Measurements from ENCODE around the gene PPP1R13L.

PPP1R13L gene

DNA sequence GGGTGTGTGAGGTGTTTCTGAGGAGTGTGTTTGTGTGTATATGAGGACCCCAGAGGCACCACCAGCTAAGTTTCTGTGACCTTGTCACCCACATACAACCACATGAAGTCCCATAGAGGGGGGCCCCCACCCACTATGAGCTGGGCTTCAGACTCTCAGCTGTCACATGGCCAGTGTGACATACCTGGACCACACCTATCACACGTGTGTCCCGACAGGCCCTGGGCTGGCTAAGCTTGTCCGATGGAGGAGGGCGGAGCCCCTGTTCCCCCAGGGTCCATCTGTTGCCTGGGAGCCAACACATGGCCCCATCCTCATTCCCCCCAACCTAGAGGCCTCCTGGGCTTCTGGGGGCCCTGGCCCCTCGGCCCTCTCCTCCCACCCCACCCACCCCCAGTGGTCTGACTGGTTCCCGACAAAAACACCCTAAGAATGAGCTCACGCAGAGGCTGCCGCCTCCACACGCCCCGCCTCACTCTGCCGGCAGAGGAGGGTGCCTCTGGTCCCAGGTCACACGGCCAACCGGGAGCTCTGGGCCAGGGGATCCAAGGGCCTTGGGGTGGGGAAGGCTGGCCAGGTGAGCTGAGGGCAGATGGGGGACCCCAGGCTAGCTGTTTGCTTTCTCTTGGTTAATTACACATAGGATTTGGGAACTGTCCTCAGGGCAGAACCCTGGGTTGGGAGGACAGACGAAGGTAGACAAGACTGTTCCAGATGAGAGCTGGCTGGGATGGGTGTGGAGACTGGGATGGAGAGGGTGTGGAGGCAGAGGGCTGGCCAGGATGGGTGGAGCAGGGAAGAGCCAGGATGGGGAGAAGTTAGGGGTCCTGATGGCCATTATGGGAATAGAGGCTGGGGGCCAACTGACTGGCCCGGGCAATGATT, 60.0 kb downstream of the PPP1R13L start:
- TF ChIP-seq KLF1 (tag by site-specific recombination; IDR thresholded peaks at IDR 0.05) (peak; percentile 58), BCL11B (tag by site-specific recombination; IDR thresholded peaks at IDR 0.05; ENCODE audit: low read depth) (no peak), EGR2 (tag by site-specific recombination; IDR thresholded peaks at IDR 0.05; ENCODE audit: low read depth) (0 out of 2 replicates have a peak, but pooled peaks have one; percentile 18), ZFHX2 (tag by site-specific recombination; conservative IDR thresholded peaks at IDR 0.05) (0 out of 2 replicates have a peak, but pooled peaks have one; percentile 48), SP3 (tag by site-specific recombination; IDR thresholded peaks at IDR 0.05) (no peak)
- ChIA-PET POLR2A (interaction anchor here (0.6 kb wide), 2 partner anchors 14 to 61 kb away, joined by 3 to 5 read pairs; no protein-coding TSS in a partner anchor), CTCF (interaction anchor here (0.6 to 1.7 kb wide), 2 partner anchors 134 to 738 kb away, joined by 3 read pairs; no protein-coding TSS in a partner anchor)
- no peak overlapping the region for H3K4me3 ChIP-seq (ENCODE audit: low read depth, low read length)
- H3K27ac ChIP-seq (ENCODE audit: extremely low read depth, low read depth, low read length), result no peak overlapping the region
- no peaks in the 10 kb centered on the region for H3K4me1 ChIP-seq (ENCODE audit: control insufficient read depth, insufficient read depth, low read length)
- peaks cover 0 to 22% of the 10 kb centered on the region in 2 experiments; a peak in 2 of 3 replicates for H3K36me3 ChIP-seq (ENCODE audit: control insufficient read depth in 2 of 2, insufficient read depth in 1 of 2, low read length in 2 of 2)
- H3K9me3 ChIP-seq (ENCODE audit: control insufficient read depth, insufficient read depth, low read depth, low read length), result no peaks in the 10 kb centered on the region

DNA sequence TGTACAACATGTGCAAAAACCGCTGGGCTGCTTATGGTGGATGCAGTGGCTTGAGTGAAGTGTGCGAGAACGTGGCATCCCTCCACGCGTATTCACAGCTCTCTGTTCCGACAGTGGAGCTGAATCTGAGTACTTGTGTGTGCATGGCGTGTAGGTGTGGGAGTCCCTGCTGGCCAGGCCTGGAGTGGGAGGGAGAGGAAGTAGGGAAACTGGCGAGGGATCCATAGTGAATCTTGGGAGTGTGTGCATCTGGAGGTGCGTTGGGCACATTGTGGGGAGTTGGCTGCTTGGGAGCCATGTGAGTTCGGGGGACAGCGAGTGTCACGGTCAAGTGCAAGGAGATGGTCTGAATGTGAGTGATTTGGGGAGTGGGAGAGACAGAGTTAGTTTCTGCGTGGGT, 62.0 kb downstream of the PPP1R13L start:
- Histone ChIP-seq H3K27ac (ENCODE audit: extremely low read depth, low read depth, low read length) (no peak overlapping the region), H3K4me3 (ENCODE audit: low read depth, low read length) (no peak overlapping the region), H3K9me3 (ENCODE audit: control insufficient read depth, insufficient read depth, low read depth, low read length) (no peaks in the 10 kb centered on the region), H3K36me3 (ENCODE audit: control insufficient read depth in 2 of 2, insufficient read depth in 1 of 2, low read length in 2 of 2) (peaks cover 0 to 6% of the 10 kb centered on the region in 2 experiments; a peak in 2 of 3 replicates), H3K4me1 (ENCODE audit: control insufficient read depth, insufficient read depth, low read length) (no peaks in the 10 kb centered on the region)
- TF ChIP-seq ZBTB7A (tag by site-specific recombination; IDR thresholded peaks at IDR 0.05; ENCODE audit: low read depth) (no peak), ZNF155 (tag by site-specific recombination; IDR thresholded peaks at IDR 0.05) (no peak), EGR2 (tag by site-specific recombination; IDR thresholded peaks at IDR 0.05; ENCODE audit: low read depth) (peak; percentile 77), ZNF248 (tag by site-specific recombination; IDR thresholded peaks at IDR 0.05) (0 out of 2 replicates have a peak, but pooled peaks have one; percentile 17), ZFHX2 (tag by site-specific recombination; conservative IDR thresholded peaks at IDR 0.05) (peak; percentile 85)
- TF ChIP-seq, protein P1, sequence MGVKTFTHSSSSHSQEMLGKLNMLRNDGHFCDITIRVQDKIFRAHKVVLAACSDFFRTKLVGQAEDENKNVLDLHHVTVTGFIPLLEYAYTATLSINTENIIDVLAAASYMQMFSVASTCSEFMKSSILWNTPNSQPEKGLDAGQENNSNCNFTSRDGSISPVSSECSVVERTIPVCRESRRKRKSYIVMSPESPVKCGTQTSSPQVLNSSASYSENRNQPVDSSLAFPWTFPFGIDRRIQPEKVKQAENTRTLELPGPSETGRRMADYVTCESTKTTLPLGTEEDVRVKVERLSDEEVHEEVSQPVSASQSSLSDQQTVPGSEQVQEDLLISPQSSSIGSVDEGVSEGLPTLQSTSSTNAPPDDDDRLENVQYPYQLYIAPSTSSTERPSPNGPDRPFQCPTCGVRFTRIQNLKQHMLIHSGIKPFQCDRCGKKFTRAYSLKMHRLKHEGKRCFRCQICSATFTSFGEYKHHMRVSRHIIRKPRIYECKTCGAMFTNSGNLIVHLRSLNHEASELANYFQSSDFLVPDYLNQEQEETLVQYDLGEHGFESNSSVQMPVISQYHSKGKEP (tag by site-specific recombination; IDR thresholded peaks at IDR 0.05), result no peak
- TF ChIP-seq, protein P2, sequence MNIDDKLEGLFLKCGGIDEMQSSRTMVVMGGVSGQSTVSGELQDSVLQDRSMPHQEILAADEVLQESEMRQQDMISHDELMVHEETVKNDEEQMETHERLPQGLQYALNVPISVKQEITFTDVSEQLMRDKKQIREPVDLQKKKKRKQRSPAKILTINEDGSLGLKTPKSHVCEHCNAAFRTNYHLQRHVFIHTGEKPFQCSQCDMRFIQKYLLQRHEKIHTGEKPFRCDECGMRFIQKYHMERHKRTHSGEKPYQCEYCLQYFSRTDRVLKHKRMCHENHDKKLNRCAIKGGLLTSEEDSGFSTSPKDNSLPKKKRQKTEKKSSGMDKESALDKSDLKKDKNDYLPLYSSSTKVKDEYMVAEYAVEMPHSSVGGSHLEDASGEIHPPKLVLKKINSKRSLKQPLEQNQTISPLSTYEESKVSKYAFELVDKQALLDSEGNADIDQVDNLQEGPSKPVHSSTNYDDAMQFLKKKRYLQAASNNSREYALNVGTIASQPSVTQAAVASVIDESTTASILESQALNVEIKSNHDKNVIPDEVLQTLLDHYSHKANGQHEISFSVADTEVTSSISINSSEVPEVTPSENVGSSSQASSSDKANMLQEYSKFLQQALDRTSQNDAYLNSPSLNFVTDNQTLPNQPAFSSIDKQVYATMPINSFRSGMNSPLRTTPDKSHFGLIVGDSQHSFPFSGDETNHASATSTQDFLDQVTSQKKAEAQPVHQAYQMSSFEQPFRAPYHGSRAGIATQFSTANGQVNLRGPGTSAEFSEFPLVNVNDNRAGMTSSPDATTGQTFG (tag by site-specific recombination; IDR thresholded peaks at IDR 0.05; ENCODE audit: borderline replicate concordance), result no peak
- ChIA-PET POLR2A (no interaction called here), CTCF (interaction anchor here (0.8 to 1.7 kb wide), 2 partner anchors 34 to 136 kb away, joined by 3 to 6 read pairs; no protein-coding TSS in a partner anchor)

DNA sequence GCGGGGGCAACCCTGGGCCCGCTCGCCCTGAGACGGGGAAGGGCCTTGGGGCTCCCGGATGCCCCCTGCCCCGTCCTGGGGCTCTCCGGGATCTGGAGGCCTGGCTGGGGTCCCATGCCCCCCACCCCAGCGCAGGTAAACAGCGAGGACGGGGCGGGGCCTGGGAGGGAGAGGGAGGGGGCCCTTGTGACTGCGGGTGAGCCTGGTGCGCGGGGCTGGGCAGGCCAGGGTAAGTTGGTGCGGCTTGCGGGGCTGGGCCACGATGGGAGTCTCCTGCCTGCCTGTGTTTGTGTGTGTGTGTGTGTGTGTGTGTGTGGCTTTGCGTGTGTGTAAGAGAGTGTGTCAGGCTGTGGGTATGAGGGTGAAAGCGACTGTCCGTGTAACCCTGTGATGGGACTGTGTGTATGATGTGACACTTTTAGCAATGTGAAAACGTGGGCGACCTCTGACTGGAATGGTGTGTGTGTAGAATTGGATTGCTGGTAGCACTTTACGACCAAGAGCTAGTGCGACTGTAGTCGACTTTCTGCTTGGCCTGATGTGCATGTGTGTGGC, 63.9 kb downstream of the PPP1R13L start:
- H3K4me1 ChIP-seq (ENCODE audit: control insufficient read depth, insufficient read depth, low read length), result no peaks in the 10 kb centered on the region
- H3K4me3 ChIP-seq (ENCODE audit: low read depth, low read length), result peak overlapping the region; percentile 52
- H3K36me3 ChIP-seq (ENCODE audit: control insufficient read depth in 2 of 2, insufficient read depth in 1 of 2, low read length in 2 of 2), result no peaks in the 10 kb centered on the region; a peak in 1 of 3 replicates
- ChIA-PET POLR2A (interaction anchor here (0.9 kb wide), 2 partner anchors 15 to 25 kb away, joined by 3 read pairs; no protein-coding TSS in a partner anchor), CTCF (interaction anchor here (0.6 to 3.4 kb wide), 4 partner anchors 11 to 617 kb away, joined by 3 to 12 read pairs (median 8); no protein-coding TSS in a partner anchor)
- H3K27ac ChIP-seq (ENCODE audit: extremely low read depth, low read depth, low read length), result no peak overlapping the region; the same call in 1 of the 2 replicates
- no peaks in the 10 kb centered on the region for H3K9me3 ChIP-seq (ENCODE audit: control insufficient read depth, insufficient read depth, low read depth, low read length)
- TF ChIP-seq PRDM1 (tag by site-specific recombination; IDR thresholded peaks at IDR 0.05) (peak; percentile 53), ZNF274 (IDR thresholded peaks at IDR 0.05; ENCODE audit: low read length) (no peak), ZNF274 (tag by site-specific recombination; IDR thresholded peaks at IDR 0.05; ENCODE audit: borderline replicate concordance) (no peak), RBAK (tag by site-specific recombination; IDR thresholded peaks at IDR 0.05) (no peak), ZFHX2 (tag by site-specific recombination; conservative IDR thresholded peaks at IDR 0.05) (peak; percentile 47), ZBTB17 (tag by site-specific recombination; IDR thresholded peaks at IDR 0.05) (peak; percentile 44; the same call in 1 of the 2 replicates)
- TF ChIP-seq, protein P3, sequence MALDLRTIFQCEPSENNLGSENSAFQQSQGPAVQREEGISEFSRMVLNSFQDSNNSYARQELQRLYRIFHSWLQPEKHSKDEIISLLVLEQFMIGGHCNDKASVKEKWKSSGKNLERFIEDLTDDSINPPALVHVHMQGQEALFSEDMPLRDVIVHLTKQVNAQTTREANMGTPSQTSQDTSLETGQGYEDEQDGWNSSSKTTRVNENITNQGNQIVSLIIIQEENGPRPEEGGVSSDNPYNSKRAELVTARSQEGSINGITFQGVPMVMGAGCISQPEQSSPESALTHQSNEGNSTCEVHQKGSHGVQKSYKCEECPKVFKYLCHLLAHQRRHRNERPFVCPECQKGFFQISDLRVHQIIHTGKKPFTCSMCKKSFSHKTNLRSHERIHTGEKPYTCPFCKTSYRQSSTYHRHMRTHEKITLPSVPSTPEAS (tag by site-specific recombination; IDR thresholded peaks at IDR 0.05), result peak; percentile 96
- TF ChIP-seq, protein P4, sequence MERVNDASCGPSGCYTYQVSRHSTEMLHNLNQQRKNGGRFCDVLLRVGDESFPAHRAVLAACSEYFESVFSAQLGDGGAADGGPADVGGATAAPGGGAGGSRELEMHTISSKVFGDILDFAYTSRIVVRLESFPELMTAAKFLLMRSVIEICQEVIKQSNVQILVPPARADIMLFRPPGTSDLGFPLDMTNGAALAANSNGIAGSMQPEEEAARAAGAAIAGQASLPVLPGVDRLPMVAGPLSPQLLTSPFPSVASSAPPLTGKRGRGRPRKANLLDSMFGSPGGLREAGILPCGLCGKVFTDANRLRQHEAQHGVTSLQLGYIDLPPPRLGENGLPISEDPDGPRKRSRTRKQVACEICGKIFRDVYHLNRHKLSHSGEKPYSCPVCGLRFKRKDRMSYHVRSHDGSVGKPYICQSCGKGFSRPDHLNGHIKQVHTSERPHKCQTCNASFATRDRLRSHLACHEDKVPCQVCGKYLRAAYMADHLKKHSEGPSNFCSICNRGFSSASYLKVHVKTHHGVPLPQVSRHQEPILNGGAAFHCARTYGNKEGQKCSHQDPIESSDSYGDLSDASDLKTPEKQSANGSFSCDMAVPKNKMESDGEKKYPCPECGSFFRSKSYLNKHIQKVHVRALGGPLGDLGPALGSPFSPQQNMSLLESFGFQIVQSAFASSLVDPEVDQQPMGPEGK (tag by site-specific recombination; IDR thresholded peaks at IDR 0.05), result peak; percentile 75
- TF ChIP-seq, protein P5, sequence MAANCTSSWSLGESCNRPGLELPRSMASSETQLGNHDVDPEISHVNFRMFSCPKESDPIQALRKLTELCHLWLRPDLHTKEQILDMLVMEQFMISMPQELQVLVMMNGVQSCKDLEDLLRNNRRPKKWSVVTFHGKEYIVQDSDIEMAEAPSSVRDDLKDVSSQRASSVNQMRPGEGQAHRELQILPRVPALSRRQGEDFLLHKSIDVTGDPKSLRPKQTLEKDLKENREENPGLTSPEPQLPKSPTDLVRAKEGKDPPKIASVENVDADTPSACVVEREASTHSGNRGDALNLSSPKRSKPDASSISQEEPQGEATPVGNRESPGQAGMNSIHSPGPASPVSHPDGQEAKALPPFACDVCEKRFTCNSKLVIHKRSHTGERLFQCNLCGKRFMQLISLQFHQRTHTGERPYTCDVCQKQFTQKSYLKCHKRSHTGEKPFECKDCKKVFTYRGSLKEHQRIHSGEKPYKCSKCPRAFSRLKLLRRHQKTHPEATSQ (tag by site-specific recombination; IDR thresholded peaks at IDR 0.05), result no peak

Data from HEK293 (cell line).